GM21717 (cell line): Measurements from ENCODE around the gene ZSCAN30.
"Not testable (repeated sequence)": the region's sequence is repeated elsewhere in the genome, so short reads cannot be mapped to it uniquely, and the experiment has no call there.

ENCODE experiments used
- ATAC-seq: cut with Tn5 transposase; IDR thresholded peaks from one replicate; pipeline ENCODE4 v1.9.1; 2021; ENCODE audit warnings: mild to moderate bottlenecking, moderate library complexity; ENCODE audit not compliant: unreplicated experiment

The ZSCAN30 gene

DNA sequence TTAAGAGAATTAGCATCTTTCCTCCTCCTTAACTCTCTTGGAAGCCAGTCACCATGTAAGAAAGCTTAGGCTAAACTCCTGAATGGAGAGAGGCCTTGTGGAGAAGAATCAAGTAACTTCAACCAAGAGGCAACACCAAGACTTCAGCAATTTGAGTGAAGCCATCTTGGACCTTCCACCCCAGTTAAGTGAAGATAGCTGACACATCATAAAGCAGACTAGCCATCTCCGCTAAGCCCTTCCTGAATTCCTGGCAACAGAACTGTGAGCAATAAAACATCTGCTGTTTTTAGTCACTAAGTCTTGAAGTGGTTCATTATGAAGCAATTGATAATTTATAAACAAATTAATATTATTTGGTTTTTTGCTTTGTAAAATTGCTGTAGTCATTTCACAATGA is 50.7 kb downstream of the ZSCAN30 start:
- ATAC-seq, result no peak

DNA sequence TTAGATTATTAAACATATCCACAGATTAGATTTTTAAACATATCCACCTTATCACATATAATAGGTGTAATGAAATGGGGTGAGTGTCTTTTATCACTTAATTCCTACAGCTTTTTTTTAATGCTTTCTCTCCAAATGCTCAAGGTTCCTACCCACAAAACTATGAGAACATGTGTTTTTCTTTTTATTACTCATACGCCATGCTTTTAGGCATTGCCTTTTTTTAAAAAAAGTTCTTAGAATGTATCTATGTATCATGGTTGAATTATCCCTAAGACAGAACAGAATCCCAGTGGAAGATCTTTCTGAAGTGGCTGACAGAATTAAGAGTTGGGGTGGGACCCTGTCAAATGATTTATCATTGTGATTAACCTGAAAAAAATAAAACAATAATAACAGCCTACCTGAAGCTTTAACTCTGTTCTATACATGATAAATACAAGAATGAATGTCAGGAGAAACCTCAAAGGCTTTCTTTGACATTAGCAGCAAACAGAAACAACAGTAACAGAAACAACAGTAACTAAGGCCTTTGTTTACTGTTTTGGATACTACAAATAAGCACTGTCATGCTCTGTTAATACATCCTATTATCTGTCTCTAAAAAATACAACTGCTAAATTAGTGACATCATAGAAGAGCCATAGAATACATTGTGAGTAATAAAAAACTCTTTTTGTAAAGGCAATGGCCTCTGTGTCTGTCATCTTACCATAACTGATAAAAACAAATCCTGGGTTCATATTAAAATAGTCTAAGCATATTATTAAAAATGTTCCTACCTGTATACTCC is 53.3 kb downstream of the ZSCAN30 start:
- no peak for ATAC-seq

DNA sequence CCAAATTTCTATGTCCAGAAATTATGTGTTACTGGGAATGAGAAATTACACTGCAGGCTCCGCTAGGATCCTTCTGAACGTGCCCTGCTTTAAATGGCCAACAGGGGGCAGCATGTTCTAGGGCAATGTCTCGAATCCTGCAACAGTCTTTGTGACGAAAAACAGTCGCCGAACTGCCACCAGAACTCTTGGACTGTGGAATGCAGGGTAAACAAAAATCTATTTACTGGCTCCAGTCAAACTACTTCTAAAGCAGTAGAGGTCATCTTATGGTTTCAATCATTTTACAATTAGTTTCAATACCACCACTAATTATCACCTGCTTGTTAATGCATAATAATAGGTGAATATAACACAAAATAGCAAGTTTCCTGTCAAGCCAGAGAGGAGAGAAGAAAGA is 59.0 kb downstream of the ZSCAN30 start:
- ATAC-seq, result peak; percentile 82

DNA sequence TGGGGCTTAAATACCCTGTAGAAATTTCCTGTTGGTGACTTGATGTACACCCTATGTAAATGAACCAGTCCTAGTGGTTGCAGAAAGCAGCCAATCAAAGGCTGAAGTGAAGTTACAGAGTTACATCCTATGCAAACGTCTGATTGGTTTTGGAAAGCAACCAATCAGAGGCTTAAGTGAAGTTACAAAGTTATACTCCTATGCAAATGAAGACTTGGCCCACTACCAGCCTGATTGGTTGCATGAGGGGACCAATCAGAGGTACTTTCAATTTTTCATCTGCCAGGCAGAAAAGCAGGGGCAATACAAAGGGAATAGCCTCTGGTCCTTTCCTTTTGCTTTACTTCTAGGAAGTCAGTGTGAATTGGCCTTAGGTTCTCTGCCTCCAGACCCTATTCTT is 62.8 kb downstream of the ZSCAN30 start:
- ATAC-seq, result no peak

DNA sequence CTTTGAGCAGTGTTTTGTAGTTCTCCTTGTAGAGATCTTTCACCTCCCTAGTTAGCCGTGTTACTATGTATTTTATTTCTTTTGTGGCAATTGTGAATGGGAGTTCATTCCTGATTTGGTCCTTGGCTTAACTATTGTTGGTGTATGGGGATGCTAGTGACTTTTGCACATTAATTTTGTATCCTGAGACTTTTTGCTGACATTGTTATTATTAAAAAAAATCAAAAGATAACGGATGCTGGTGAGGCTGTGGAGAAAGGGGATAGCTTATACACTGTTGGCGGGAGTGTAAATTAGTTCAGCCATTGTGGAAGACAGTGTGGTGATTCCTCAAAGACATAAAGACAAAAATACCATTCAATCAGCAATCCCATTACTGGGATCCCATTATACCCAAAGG is 66.2 kb downstream of the ZSCAN30 start:
- ATAC-seq, result no peak

DNA sequence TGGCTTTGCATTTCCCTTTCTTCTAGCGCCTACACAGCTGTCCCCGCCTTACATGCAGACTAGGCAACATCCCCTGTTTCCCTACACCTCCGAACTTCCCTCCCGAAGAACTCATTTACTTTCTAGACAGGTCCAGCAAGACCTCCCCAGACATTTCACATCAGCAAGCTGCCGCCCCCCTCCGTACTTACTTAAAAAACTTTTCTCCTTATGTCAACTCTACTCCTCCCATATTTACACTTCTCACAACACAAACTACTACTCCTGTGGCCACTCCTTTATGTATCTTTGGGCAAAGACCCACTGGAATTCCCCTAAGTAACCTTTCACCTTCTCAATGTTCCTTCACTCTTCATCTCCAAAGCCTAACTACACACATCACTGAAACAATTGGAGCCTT is 69.6 kb downstream of the ZSCAN30 start:
- no peak for ATAC-seq

DNA sequence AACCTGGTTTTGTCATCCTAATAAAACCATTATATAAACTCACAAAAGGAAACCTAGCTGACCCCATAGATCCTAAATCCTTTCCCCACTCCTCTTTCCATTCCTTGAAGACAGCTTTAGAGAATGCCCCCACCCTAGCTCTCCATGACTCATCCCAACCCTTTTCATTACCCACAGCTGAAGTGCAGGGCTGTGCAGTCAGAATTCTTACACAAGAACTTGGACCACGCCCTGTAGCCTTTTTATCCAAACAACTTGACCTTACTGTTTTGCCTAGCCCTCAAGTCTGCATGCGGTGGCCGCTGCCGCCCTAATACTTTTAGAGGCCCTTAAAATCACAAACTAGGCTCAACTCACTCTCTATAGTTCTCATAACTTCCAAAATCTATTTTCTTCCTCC is 70.7 kb downstream of the ZSCAN30 start:
- not testable (repeated sequence) for ATAC-seq

DNA sequence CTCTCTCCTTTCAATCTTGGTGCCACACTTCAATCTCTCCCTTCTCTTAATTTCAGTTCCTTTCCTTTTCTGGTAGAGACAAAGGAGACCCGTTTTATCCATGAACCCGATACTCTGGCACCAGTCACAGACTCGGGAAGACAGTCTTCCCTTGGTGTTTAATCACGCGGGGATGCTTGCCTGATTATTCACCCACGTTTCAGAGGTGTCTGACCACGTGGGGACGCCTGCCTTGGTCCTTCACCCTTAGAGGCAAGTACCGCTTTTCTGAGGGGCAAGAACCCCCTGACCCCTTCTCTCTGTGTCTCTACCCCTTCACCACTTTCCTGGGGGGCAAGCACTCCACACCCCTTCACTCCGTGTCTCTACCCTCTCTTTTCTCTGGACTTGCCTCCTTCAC is 73.4 kb downstream of the ZSCAN30 start:
- not testable (repeated sequence) for ATAC-seq

DNA sequence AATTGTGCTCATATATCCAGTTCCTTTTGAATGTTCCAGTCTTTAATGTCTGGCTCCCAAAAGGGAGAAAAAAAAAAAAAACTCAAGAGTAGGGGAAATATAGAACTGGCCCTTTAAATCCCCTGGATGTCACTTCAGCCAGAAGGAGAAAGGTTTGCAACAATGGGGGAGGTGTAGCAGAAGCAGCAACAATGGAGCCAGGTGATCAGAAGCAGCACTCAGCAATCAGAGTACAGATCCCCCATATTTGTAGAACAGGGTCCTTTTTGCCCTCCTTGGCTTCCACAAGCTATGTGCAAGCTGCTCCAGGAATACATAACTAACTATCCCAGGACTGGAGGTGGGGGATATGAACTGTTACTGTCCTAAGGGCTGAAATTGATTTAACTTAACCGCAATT is 75.0 kb downstream of the ZSCAN30 start:
- no peak for ATAC-seq

DNA sequence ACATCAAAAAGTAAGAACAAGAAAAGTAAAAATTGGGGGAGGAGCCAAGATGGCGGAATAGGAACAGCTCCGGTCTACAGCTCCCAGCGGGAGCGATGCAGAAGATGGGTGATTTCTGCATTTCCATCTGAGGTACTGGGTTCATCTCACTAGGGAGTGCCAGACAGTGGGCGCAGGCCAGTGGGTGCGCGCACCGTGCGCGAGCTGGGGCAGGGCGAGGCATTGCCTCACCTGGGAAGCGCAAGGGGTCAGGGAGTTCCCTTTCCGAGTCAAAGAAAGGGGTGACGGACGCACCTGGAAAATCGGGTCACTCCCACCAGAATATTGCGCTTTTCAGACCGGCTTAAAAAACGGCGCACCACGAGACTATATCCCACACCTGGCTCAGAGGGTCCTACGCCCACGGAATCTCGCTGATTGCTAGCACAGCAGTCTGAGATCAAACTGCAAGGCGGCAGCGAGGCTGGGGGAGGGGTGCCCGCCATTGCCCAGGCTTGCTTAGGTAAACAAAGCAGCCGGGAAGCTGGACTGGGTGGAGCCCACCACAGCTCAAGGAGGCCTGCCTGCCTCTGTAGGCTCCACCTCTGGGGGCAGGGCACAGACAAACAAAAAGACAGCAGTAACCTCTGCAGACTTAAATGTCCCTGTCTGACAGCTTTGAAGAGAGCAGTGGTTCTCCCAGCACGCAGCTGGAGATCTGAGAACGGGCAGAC is 84.1 kb downstream of the ZSCAN30 start:
- ATAC-seq, result not testable (repeated sequence)

DNA sequence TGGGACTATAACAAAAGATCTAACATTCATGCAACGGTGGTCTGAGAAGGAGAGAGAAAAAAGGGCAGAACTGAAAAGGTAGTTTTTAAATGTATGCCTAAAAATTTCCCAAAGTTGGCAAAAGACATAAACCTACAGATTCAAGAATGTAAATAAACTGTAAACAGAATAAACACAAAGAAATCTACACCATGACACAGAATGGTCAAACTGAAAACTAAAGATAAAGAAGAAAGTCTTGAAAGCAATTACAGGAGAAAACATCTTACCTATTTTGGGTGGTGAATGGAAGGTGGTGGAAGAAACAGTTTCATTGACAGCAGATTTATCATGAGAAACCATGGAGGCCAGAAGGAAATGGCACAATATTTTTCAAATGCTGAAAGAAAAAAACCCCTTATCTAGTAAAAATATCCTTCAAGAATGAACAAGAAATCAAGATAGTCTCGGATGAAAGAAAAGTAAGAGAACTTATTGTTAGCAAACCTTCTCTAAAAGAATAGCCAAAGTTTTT is 84.8 kb downstream of the ZSCAN30 start:
- no peak for ATAC-seq

DNA sequence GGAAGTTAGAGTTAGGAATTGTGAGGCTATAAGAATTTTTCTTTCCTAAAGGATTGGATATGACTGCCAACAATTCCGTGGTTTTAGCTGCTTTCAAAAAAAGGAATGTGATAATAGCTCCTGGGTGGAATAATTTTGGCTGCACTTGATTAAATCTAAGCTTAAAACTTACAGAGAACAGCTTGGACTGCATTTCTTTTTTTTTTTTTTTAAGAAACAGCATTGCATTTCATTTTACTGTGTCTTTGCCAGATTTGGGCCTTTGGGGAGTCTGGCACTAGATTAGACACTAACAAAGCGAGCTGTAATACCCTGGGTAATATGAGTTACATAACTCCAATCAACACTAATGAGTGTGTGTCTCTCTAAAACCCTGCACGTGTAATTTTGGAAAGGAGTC is 87.0 kb downstream of the ZSCAN30 start:
- no peak for ATAC-seq

DNA sequence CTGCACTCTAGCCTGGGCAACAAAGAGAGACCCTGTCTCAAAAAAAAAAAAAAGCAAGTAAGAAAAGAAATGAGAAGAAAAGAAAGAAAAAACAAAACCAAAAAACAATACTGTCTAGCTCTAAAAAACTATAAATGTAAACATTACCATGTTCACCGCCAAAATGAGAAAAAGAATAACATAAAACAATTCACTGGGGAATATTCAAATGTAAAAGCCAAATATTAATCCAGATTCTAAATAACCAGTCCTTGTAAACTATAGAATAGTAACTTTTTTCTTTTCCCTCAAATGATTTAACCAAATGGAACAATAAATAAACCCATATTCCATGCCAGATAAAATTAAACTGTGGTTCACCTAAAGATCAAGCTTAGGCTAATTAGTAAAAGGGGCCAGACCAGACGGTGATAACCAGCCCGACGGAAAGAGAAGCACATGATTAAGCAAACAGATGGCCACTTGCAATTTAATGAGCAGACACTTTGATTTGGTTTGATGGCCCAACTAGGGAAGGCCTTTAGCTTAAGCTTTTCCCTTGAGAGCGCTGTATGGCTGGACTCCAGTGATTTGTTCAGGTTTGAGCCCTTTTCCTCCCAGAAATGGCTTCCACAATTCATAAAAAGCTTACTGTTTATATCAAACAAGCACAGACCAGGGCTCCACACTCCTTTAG is 88.6 kb downstream of the ZSCAN30 start:
- ATAC-seq, result no peak
